GM23248 (cell line): Measurements from ENCODE around the gene HNRNPH3. TPM values are rescaled to one million over a fixed set of nuclear protein-coding genes. Genes with fewer than 3 reads are reported as not detected.
A peak's percentile ranks its signal among the peaks of the same experiment; 100 is the strongest.

Source experiments
- DNase-seq: peaks from one replicate; pipeline ENCODE4 v3.0.0-alpha.2; 2015
- H2AFZ ChIP-seq: fragments of 200-600 bp; sonication (generic); 2 replicates; pipeline ENCODE4 v1.6.1; 2016; ENCODE audit warnings: antibody characterized with exemption
- H3F3A ChIP-seq: fragments of 200-600 bp; sonication (generic); 2 replicates; pipeline ENCODE4 v1.6.1; 2016; ENCODE audit warnings: mild to moderate bottlenecking, antibody characterized with exemption, mixed run types; ENCODE audit not compliant: insufficient read depth
- H3K27ac ChIP-seq: fragments of 200-600 bp; sonication (generic); 2 replicates; pipeline ENCODE4 v1.5.1; 2016; ENCODE audit warnings: mild to moderate bottlenecking
- H3K27me3 ChIP-seq: fragments of 200-600 bp; sonication (generic); replicated peaks from 2 replicates; pipeline ENCODE4 v1.6.1; 2016; ENCODE audit warnings: mild to moderate bottlenecking; ENCODE audit not compliant: insufficient read depth
- H3K36me3 ChIP-seq: fragments of 200-600 bp; sonication (generic); 2 replicates; pipeline ENCODE4 v1.6.1; 2016; ENCODE audit warnings: low read depth, mild to moderate bottlenecking
- H3K4me1 ChIP-seq: fragments of 200-600 bp; sonication (generic); 2 replicates; pipeline ENCODE4 v1.6.1; 2016; ENCODE audit warnings: mild to moderate bottlenecking; ENCODE audit not compliant: insufficient read depth
- H3K4me2 ChIP-seq: fragments of 200-600 bp; sonication (generic); one replicate; pipeline ENCODE4 v1.6.1; 2016; ENCODE audit warnings: mild to moderate bottlenecking; ENCODE audit not compliant: unreplicated experiment
- H3K4me3 ChIP-seq: fragments of 200-600 bp; sonication (generic); 2 replicates; pipeline ENCODE4 v1.5.1; 2016; ENCODE audit warnings: mild to moderate bottlenecking
- H3K79me2 ChIP-seq: fragments of 200-600 bp; sonication (generic); 2 replicates; pipeline ENCODE4 v1.6.1; 2016; ENCODE audit warnings: mild to moderate bottlenecking; ENCODE audit not compliant: insufficient read depth
- H3K9ac ChIP-seq: fragments of 200-600 bp; sonication (generic); 2 replicates; pipeline ENCODE4 v1.6.1; 2016; ENCODE audit warnings: mild to moderate bottlenecking
- H3K9me2 ChIP-seq: fragments of 200-600 bp; sonication (generic); 2 replicates; pipeline ENCODE4 v1.6.1; 2016; ENCODE audit warnings: mixed run types, mild to moderate bottlenecking, moderate library complexity; ENCODE audit not compliant: insufficient read depth
- H3K9me3 ChIP-seq: fragments of 200-600 bp; sonication (generic); one replicate; pipeline ENCODE4 v1.6.1; 2017; ENCODE audit warnings: low read depth
- H4K20me1 ChIP-seq: fragments of 200-600 bp; sonication (generic); 2 replicates; pipeline ENCODE4 v1.6.0; 2016; ENCODE audit not compliant: insufficient read depth
- EZH2 ChIP-seq: fragments of 200-600 bp; sonication (generic); IDR thresholded peaks from 2 replicates; pipeline ENCODE4 v1.6.1; 2018; ENCODE audit warnings: antibody characterized with exemption, mild to moderate bottlenecking; ENCODE audit not compliant: insufficient read depth, poor library complexity, severe bottlenecking
- EZH2phosphoT487 ChIP-seq: fragments of 200-600 bp; sonication (generic); IDR thresholded peaks from 2 replicates; pipeline ENCODE4 v1.6.1; 2018; ENCODE audit warnings: antibody characterized with exemption, moderate library complexity, mild to moderate bottlenecking, low read depth; ENCODE audit not compliant: insufficient read depth
- whole genome bisulfite sequencing, 2 experiments: methylation state at CpG; one replicate each; pipeline ENCODE4 v1.1.6; 2015 to 2017; ENCODE audit warnings: low lambda C conversion rate in 2 of 2, low coverage in 1 of 2; ENCODE audit errors: missing lambda C conversion rate in 2 of 2; 5-methylcytosine and 5-hydroxymethylcytosine counted together
- in situ Hi-C: fragments of 300-500 bp; cut with MboI; formaldehyde crosslinking; loops from 2 replicates; pipeline ENCODE4 v1.15.0; 2020
- polyA plus RNA-seq: library from polyadenylated mRNA; unstranded; fragments of >200 nt; fragmentation: Nextera tagmentation; extraction: Ambion mirVana; gene quantifications from 2 replicates; pipeline ENCODE4 v1.2.1, GENCODE V29; 2016
- total RNA-seq: library from RNA; depleted of rRNA; stranded (reverse); fragments of >200 nt; shearing (Covaris generic); gene quantifications from 2 replicates; pipeline ENCODE4 v1.2.3, GENCODE V29; 2014

The HNRNPH3 gene
- total and polyA plus RNA-seq, 2 experiments from 2014 or later: 17.6 to 122 TPM

- peaks cover 63% of the 10 kb centered on the region for H3K79me2 ChIP-seq
- H2AFZ ChIP-seq: peak overlapping the region; percentile 74
- in situ Hi-C loops: no loop called here
- H3K9me3 ChIP-seq: no peaks in the 10 kb centered on the region
- TF ChIP-seq EZH2phosphoT487: no peak
- no peak for TF ChIP-seq EZH2
- 52 to 68% methylated on average over 1 of the region's 1 CpG for WGBS, 2 experiments
- peak overlapping the region; percentile 54 for H3K4me3 ChIP-seq
- H3K27me3 ChIP-seq: no peaks in the 10 kb centered on the region
- peak overlapping the region; percentile 74 for H3K4me2 ChIP-seq
- H3K4me1 ChIP-seq: peaks cover 28% of the 10 kb centered on the region
- peak overlapping the region; percentile 78 for H3K9ac ChIP-seq
- H3K27ac ChIP-seq: peak overlapping the region; percentile 93
- no peak for DNase-seq
- H3F3A ChIP-seq: peaks cover 58% of the 10 kb centered on the region
- H4K20me1 ChIP-seq: peaks cover 14% of the 10 kb centered on the region; the same call in 1 of the 2 replicates
- H3K9me2 ChIP-seq: no peaks in the 10 kb centered on the region
- no peaks in the 10 kb centered on the region for H3K36me3 ChIP-seq
These were observed 2.4 kb upstream of the HNRNPH3 start for GRCh38 chr10:68329506-68329861.

DNA sequence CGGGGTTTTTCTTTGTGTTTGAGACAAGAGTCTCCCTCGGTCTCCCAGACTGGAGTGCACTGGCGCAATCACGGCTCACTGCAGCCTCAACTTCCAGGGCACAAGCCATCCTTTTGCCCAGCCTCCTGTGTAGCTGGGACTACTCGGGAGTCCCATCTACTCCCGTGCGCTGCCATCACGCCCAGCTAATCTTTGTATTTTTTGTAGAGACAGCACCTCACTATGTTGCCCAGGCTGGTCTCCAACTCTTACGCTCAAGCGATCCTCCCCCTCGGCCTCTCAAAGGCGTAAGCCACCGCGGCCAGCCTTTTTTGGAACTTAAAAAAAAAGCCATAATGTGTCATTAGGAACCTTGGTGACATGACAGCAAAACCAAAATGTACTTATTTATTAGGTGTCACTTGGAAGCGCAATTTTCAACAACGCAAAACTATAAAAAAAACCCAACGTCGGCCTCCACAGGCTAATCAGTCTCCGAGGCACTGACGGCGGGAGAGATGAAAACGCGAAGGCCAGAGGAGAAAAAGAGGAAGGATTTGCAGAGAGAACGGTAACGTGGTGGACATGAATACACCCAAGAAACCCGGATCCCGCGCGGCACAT, 911 bp upstream of the HNRNPH3 start:
- Histone ChIP-seq H3K79me2 (peaks cover 70% of the 10 kb centered on the region), H3K9me3 (no peaks in the 10 kb centered on the region), H3K4me2 (peak overlapping the region; percentile 95), H3K9me2 (no peaks in the 10 kb centered on the region), H4K20me1 (peaks cover 28% of the 10 kb centered on the region; the same call in 1 of the 2 replicates), H3K9ac (peak overlapping the region; percentile 99), H3K27ac (peak overlapping the region; percentile 93), H3F3A (peaks cover 67% of the 10 kb centered on the region), H2AFZ (peak overlapping the region; percentile 87), H3K4me3 (peak overlapping the region; percentile 99), H3K4me1 (peaks cover 35% of the 10 kb centered on the region), H3K36me3 (0 out of 2 replicates have a peak, but pooled peaks cover 2% of the 10 kb centered on the region), H3K27me3 (no peaks in the 10 kb centered on the region)
- WGBS, 2 experiments: 6% methylated on average over 29 of the region's 29 CpGs
- TF ChIP-seq EZH2phosphoT487 (no peak), EZH2 (no peak)
- DNase-seq: peak; percentile 71
- in situ Hi-C loops: no loop called here

DNA sequence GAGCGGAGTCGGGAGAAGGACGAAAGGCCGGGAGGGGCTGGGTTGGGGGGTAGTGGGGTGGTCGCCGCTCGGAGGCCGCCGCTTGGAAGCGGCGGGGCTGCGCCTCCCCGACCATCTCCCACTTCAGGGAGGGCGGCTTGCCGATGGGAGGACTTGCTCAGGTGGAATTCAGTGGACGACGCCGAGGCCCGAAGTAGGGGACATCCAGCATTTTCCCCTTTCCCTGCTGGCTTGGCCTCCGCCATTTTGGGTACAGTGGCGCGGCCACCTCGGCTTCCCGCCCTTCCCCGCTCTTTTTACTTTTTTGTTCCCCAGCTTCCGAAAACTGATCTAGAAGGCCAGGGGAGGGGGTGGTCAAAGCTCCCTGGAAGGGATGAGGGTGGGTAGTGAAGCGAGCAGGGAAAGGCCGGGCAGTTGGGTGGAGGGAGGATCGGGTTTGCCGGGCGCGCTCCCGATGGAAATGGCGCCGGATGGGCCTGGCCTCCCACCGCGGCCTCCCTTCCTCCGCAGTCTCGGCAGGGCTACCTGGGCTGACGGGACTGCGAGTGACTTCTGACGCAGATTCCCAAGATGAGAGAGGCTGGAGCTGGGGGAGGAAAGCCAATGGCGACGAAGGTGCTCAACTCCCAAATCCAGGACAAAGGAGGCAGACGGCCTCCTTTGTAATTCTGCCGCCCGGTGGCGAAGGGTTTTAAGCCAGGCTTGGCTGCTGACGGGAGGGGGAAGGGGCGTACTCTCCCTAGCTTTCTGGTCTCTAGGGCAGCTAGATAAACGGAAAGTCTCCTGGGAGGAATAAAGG, 594 bp downstream of the HNRNPH3 start, which contains the start of gene PBLD:
Gene PBLD, minus strand, starts transcription at position 670 of the 799 bp plus-strand sequence. CDS start 26,084 bp downstream, outside the sequence.
- H3K27ac ChIP-seq: peak within 1 kb of the TSS; percentile 93
- peak within 1 kb of the TSS; percentile 87 for H2AFZ ChIP-seq
- H3K27me3 ChIP-seq: no peaks in the 10 kb centered on the region
- in situ Hi-C loops: no loop called here
- WGBS, 2 experiments: 1% methylated on average over 37 to 47 of the region's 51 CpGs
- H3K79me2 ChIP-seq: peaks cover 71% of the 10 kb centered on the region
- H4K20me1 ChIP-seq: peaks cover 43% of the 10 kb centered on the region
- H3K4me2 ChIP-seq: peak within 1 kb of the TSS; percentile 97
- H3K36me3 ChIP-seq: 0 out of 2 replicates have a peak, but pooled peaks cover 8% of the 10 kb centered on the region
- peak within 1 kb of the TSS; percentile 99 for H3K4me3 ChIP-seq
- no peaks in the 10 kb centered on the region for H3K9me2 ChIP-seq
- peak; percentile 86 for DNase-seq
- TF ChIP-seq EZH2phosphoT487 (no peak), EZH2 (no peak)
- no peaks in the 10 kb centered on the region for H3K9me3 ChIP-seq
- peaks cover 58% of the 10 kb centered on the region for H3F3A ChIP-seq
- peak within 1 kb of the TSS; percentile 99 for H3K9ac ChIP-seq
- H3K4me1 ChIP-seq: peaks cover 47% of the 10 kb centered on the region

- Histone ChIP-seq H3K27me3 (no peaks in the 10 kb centered on the region), H3F3A (peaks cover 53% of the 10 kb centered on the region), H4K20me1 (peaks cover 46% of the 10 kb centered on the region), H3K4me2 (peak overlapping the region; percentile 97), H3K9me3 (no peaks in the 10 kb centered on the region), H2AFZ (peak overlapping the region; percentile 53), H3K9ac (peak overlapping the region; percentile 99), H3K4me1 (peaks cover 47% of the 10 kb centered on the region), H3K27ac (peak overlapping the region; percentile 93), H3K9me2 (no peaks in the 10 kb centered on the region), H3K36me3 (peaks cover 9% of the 10 kb centered on the region; the same call in 1 of the 2 replicates), H3K79me2 (peaks cover 77% of the 10 kb centered on the region), H3K4me3 (peak overlapping the region; percentile 99)
- WGBS, 2 experiments: 1% methylated on average over 10 of the region's 10 CpGs
- in situ Hi-C loops: no loop called here
- peak; percentile 75 for DNase-seq
- TF ChIP-seq EZH2phosphoT487: no peak
- no peak for TF ChIP-seq EZH2
These were observed 1.2 kb downstream of the HNRNPH3 start for GRCh38 chr10:68333058-68333395.
